NCI-H187 treated with DMSO at 0.1 percent for 48 hours (cell line): Measurements from ENCODE around the gene PIP5K1C.

Experiments used
- DNase-seq: peaks from one replicate; lab custom pipeline; 2025; lab: John Stamatoyannopoulos, UW

The PIP5K1C gene

GRCh38 chr19:3694361-3695123, 5.7 kb downstream of the PIP5K1C start:
- no peak for DNase-seq

GRCh38 chr19:3693025-3693925, 7.0 kb downstream of the PIP5K1C start:
- no peak for DNase-seq

- no peak for DNase-seq
Observed at GRCh38 chr19:3692141-3693024, 7.9 kb downstream of the PIP5K1C start.

- no peak for DNase-seq
Observed at GRCh38 chr19:3691726-3692125, 8.5 kb downstream of the PIP5K1C start.

GRCh38 chr19:3691372-3691716, 8.9 kb downstream of the PIP5K1C start:
- no peak for DNase-seq

GRCh38 chr19:3690551-3691371, 9.5 kb downstream of the PIP5K1C start:
- no peak for DNase-seq

- no peak for DNase-seq
Observed at GRCh38 chr19:3687774-3688706, 12.2 kb downstream of the PIP5K1C start.

- no peak for DNase-seq
Observed at GRCh38 chr19:3687393-3687773, 12.9 kb downstream of the PIP5K1C start.

- no peak for DNase-seq
Observed at GRCh38 chr19:3684817-3685410, 15.4 kb downstream of the PIP5K1C start.

GRCh38 chr19:3684054-3684816, 16.0 kb downstream of the PIP5K1C start:
- DNase-seq: no peak

GRCh38 chr19:3683405-3684053, 16.7 kb downstream of the PIP5K1C start:
- DNase-seq: no peak

- DNase-seq: no peak
Observed at GRCh38 chr19:3682741-3683404, 17.4 kb downstream of the PIP5K1C start.

- no peak for DNase-seq
Observed at GRCh38 chr19:3682286-3682685, 18.0 kb downstream of the PIP5K1C start.

GRCh38 chr19:3680939-3681338, 19.3 kb downstream of the PIP5K1C start:
- no peak for DNase-seq

- no peak for DNase-seq
Observed at GRCh38 chr19:3679581-3679980, 20.7 kb downstream of the PIP5K1C start.

GRCh38 chr19:3679138-3679537, 21.1 kb downstream of the PIP5K1C start:
- DNase-seq: no peak

GRCh38 chr19:3678188-3678587, 22.1 kb downstream of the PIP5K1C start:
- DNase-seq: no peak
